GM19324 (cell line): ENCODE results near the gene ALDH16A1.

ENCODE experiments used
- ATAC-seq: cut with Tn5 transposase; IDR thresholded peaks from one replicate; pipeline ENCODE4 v1.9.1; 2021; ENCODE audit warnings: mild to moderate bottlenecking, moderate library complexity; ENCODE audit not compliant: unreplicated experiment, low FRiP score

The ALDH16A1 gene

GRCh38 chr19:49506575-49507105 lies 53.6 kb downstream of the ALDH16A1 start:
- no peak for ATAC-seq

- ATAC-seq: no peak
Measured at GRCh38 chr19:49507803-49508494, 54.9 kb downstream of the ALDH16A1 start.

DNA sequence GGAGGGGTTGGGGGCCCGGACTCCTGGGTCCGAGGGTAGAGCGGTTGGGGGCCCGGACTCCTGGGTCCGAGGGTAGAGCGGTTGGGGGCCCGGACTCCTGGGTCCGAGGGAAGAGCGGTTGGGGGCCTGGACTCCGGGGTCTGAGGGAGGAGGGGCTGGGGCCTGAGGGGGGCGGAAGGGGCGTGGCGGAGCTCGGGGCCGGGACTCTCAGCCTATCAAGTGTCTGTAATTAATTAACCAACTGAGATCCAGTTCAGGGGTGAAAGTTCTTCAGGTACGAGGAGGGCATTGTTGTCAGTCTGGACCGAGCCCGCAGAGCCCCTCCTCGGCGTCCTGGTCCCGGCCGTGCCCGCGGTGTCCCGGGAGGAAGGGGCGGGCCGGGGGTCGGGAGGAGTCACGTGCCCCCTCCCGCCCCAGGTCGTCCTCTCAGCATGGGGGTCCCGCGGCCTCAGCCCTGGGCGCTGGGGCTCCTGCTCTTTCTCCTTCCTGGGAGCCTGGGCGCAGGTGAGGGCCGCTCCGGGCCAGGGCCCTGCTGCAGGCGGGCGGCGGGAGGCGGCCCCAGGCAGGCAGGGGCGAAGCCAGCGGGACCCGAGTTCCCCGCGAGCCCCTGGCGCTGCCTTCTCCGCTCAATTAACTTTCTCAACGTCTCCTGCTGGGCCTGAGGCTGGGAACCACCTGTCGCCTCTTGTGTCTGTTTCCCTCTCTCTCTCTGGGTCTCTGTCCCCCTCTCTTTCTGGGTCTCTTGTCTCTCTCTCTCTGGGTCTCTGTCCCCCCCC lies 60.1 kb downstream of the ALDH16A1 start:
- ATAC-seq: no peak

DNA sequence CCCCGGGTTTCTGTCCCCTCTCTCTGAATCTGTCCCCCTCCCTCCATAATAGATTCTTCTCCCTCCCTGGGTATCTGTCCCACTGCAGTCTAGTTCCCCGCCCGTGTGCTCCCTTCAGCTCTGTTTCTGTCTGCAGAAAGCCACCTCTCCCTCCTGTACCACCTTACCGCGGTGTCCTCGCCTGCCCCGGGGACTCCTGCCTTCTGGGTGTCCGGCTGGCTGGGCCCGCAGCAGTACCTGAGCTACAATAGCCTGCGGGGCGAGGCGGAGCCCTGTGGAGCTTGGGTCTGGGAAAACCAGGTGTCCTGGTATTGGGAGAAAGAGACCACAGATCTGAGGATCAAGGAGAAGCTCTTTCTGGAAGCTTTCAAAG lies 60.7 kb downstream of the ALDH16A1 start:
- no peak for ATAC-seq

- no peak for ATAC-seq
Measured at GRCh38 chr19:49514151-49514550, 61.1 kb downstream of the ALDH16A1 start.

- ATAC-seq: no peak
Measured at GRCh38 chr19:49515767-49516166, 62.7 kb downstream of the ALDH16A1 start.

DNA sequence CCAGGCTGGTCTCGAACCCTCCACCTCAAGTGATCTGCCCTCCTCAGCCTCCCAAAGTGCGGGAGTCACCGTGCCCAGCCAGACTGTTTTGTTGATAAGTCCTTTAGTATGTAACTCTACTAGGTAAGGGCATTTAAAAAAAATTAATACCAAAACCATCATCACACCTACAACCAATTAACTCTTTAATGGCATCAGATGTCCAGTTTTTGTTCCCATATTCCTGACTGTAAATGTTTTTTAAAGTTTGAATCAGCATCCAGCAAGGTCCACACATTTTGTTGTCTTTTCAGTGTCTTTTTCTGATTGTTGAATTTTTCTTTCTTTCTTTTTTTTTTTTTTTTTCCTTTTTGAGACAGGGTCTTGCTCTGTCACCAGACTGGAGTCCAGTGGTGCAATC lies 65.0 kb downstream of the ALDH16A1 start:
- ATAC-seq: no peak
